ENCODE data around the gene CATSPER4.

The CATSPER4 gene

GRCh38 chr1:26187882-26188281, 2.5 kb upstream of the CATSPER4 start:
- H3K4me1 ChIP-seq (ENCODE audit: control insufficient read depth, insufficient read depth, low read length), result no peaks in the 10 kb centered on the region
- no peaks in the 10 kb centered on the region for H3K27me3 ChIP-seq (ENCODE audit: control insufficient read depth, insufficient read depth, low read length)
- no peaks in the 10 kb centered on the region for H3K9me3 ChIP-seq (ENCODE audit: control insufficient read depth, low read length)
- no peak overlapping the region for H3K4me3 ChIP-seq (ENCODE audit: low read length)
- H3K9ac ChIP-seq (ENCODE audit: low read length), result no peak overlapping the region
- no peaks in the 10 kb centered on the region for H3K36me3 ChIP-seq (ENCODE audit: control insufficient read depth, insufficient read depth, low read length)

DNA sequence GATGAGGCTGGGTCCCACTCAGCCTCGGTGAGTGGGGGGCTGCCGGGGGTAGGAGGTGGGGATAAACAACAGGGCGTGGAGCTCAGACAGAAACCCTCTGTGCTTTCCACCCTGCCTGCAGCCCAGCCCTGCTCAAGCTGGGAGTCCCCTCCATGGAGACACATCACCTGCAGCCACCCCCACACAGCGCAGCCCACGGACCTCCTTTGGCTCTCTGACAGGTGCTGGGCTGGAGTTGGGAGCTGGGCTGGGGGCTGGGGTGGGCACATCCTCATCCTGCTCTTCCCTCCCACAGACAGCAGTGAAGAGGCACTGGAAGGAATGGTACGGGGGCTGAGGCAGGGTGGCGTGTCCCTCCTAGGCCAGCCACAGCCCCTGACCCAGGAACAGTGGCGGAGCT, 1.9 kb upstream of the CATSPER4 start:
- no peaks in the 10 kb centered on the region for H3K9me3 ChIP-seq (ENCODE audit: control insufficient read depth, low read length)
- H3K4me1 ChIP-seq (ENCODE audit: control insufficient read depth, insufficient read depth, low read length), result no peaks in the 10 kb centered on the region
- no peak overlapping the region for H3K9ac ChIP-seq (ENCODE audit: low read length)
- H3K4me3 ChIP-seq (ENCODE audit: low read length), result no peak overlapping the region
- H3K36me3 ChIP-seq (ENCODE audit: control insufficient read depth, insufficient read depth, low read length), result no peaks in the 10 kb centered on the region
- H3K27me3 ChIP-seq (ENCODE audit: control insufficient read depth, insufficient read depth, low read length), result no peaks in the 10 kb centered on the region

GRCh38 chr1:26189331-26189730, 1.1 kb upstream of the CATSPER4 start:
- Histone ChIP-seq H3K4me3 (ENCODE audit: low read length) (no peak overlapping the region), H3K9me3 (ENCODE audit: control insufficient read depth, low read length) (no peaks in the 10 kb centered on the region), H3K9ac (ENCODE audit: low read length) (no peak overlapping the region), H3K4me1 (ENCODE audit: control insufficient read depth, insufficient read depth, low read length) (no peaks in the 10 kb centered on the region), H3K36me3 (ENCODE audit: control insufficient read depth, insufficient read depth, low read length) (no peaks in the 10 kb centered on the region), H3K27me3 (ENCODE audit: control insufficient read depth, insufficient read depth, low read length) (no peaks in the 10 kb centered on the region)

DNA sequence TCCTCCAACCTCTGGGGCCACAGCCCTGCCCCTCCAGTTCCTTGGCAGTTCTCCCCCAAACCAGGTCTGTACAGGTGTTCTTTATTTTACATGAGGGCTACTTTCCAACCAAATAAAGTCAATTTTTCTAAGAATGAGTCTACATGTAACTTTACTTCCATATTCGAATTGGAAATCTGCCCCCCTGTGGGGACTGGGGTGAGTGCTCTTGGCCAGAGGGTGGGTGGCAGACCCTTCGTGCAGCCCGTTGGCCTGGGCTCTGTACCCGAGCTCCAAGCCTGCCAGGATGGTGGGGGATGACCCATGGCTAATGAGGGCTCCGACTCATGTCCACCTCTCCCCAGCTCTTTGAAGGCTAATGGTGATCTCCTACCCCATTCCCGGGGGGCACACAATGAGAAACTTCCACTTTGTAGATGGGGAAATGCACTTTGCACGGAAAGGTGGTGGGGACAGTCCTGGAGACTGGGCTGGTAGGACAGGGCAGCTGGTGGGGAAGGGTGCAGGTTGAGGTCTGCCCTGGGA, 589 bp upstream of the CATSPER4 start:
- Histone ChIP-seq H3K4me3 (ENCODE audit: low read length) (no peak overlapping the region), H3K9me3 (ENCODE audit: control insufficient read depth, low read length) (no peaks in the 10 kb centered on the region), H3K9ac (ENCODE audit: low read length) (no peak overlapping the region), H3K36me3 (ENCODE audit: control insufficient read depth, insufficient read depth, low read length) (no peaks in the 10 kb centered on the region), H3K4me1 (ENCODE audit: control insufficient read depth, insufficient read depth, low read length) (no peaks in the 10 kb centered on the region), H3K27me3 (ENCODE audit: control insufficient read depth, insufficient read depth, low read length) (no peaks in the 10 kb centered on the region)

GRCh38 chr1:26191739-26192138, 1.3 kb downstream of the CATSPER4 start:
- no peaks in the 10 kb centered on the region for H3K9me3 ChIP-seq (ENCODE audit: control insufficient read depth, low read length)

DNA sequence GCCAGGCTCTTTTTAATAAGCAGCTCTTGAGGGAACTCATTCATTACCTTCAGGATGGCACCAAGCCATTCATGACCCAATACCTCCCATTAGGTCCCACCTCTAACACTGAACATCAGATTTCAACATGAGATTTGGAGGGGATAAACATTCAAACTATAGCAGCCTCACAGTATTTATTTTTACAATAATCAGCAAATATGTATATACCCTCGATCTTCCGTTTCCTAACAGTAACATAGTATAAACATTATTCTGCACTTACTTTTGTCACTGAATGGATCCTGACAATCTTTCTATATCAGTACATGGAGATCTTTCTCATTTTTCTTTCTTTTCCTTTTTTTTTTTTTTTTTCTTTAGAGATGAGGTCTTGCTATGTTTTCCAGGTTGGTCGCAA, 5.4 kb downstream of the CATSPER4 start:
- Histone ChIP-seq H3K4me3 (ENCODE audit: low read length) (no peak overlapping the region), H3K9ac (ENCODE audit: low read length) (no peak overlapping the region), H3K4me1 (ENCODE audit: control insufficient read depth, insufficient read depth, low read length) (no peaks in the 10 kb centered on the region), H3K36me3 (ENCODE audit: control insufficient read depth, insufficient read depth, low read length) (no peaks in the 10 kb centered on the region), H3K27me3 (ENCODE audit: control insufficient read depth, insufficient read depth, low read length) (no peaks in the 10 kb centered on the region), H3K9me3 (ENCODE audit: control insufficient read depth, low read length) (no peaks in the 10 kb centered on the region)

More at GRCh38 chr1:26191739-26192138, 1.3 kb downstream of the CATSPER4 start:
- no peak overlapping the region for H3K9ac ChIP-seq (ENCODE audit: low read length)
- no peaks in the 10 kb centered on the region for H3K27me3 ChIP-seq (ENCODE audit: control insufficient read depth, insufficient read depth, low read length)
- no peaks in the 10 kb centered on the region for H3K36me3 ChIP-seq (ENCODE audit: control insufficient read depth, insufficient read depth, low read length)
- H3K4me3 ChIP-seq (ENCODE audit: low read length), result no peak overlapping the region
- H3K4me1 ChIP-seq (ENCODE audit: control insufficient read depth, insufficient read depth, low read length), result no peaks in the 10 kb centered on the region

DNA sequence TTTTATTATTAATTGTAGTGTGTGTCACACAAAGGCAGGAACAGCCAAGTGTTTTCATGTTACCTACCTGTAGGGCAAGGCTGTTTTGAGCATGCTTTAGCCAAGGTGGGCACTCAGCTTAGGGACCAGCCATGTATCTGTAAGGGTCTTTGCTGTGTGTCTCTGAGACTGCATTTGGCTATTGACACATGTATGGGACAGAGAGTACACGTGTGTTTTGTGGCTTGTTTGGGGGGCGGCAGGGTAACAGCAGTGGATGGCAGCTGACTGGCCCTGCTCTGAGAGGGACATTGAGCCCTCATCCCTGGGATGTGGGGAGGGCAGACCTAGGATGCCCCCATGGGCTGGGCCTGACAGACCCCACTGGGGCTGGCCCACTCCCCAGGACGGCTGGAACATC, 6.9 kb downstream of the CATSPER4 start:
- Histone ChIP-seq H3K4me3 (ENCODE audit: low read length) (no peak overlapping the region), H3K36me3 (ENCODE audit: control insufficient read depth, insufficient read depth, low read length) (no peaks in the 10 kb centered on the region), H3K9me3 (ENCODE audit: control insufficient read depth, low read length) (no peaks in the 10 kb centered on the region), H3K27me3 (ENCODE audit: control insufficient read depth, insufficient read depth, low read length) (no peaks in the 10 kb centered on the region), H3K9ac (ENCODE audit: low read length) (no peak overlapping the region), H3K4me1 (ENCODE audit: control insufficient read depth, insufficient read depth, low read length) (no peaks in the 10 kb centered on the region)

- no peaks in the 10 kb centered on the region for H3K36me3 ChIP-seq (ENCODE audit: control insufficient read depth, insufficient read depth, low read length)
- H3K9ac ChIP-seq (ENCODE audit: low read length), result no peak overlapping the region
- H3K4me3 ChIP-seq (ENCODE audit: low read length), result no peak overlapping the region
- H3K27me3 ChIP-seq (ENCODE audit: control insufficient read depth, insufficient read depth, low read length), result peaks cover 3% of the 10 kb centered on the region
- H3K4me1 ChIP-seq (ENCODE audit: control insufficient read depth, insufficient read depth, low read length), result no peaks in the 10 kb centered on the region
- no peaks in the 10 kb centered on the region for H3K9me3 ChIP-seq (ENCODE audit: control insufficient read depth, low read length)
Observed at GRCh38 chr1:26197813-26198212, 7.4 kb downstream of the CATSPER4 start.

GRCh38 chr1:26200413-26200812, 10.0 kb downstream of the CATSPER4 start:
- no peak overlapping the region for H3K9ac ChIP-seq (ENCODE audit: low read length)
- H3K4me3 ChIP-seq (ENCODE audit: low read length), result no peak overlapping the region
- peaks cover 9% of the 10 kb centered on the region for H3K27me3 ChIP-seq (ENCODE audit: control insufficient read depth, insufficient read depth, low read length)
- H3K36me3 ChIP-seq (ENCODE audit: control insufficient read depth, insufficient read depth, low read length), result no peaks in the 10 kb centered on the region
- no peaks in the 10 kb centered on the region for H3K9me3 ChIP-seq (ENCODE audit: control insufficient read depth, low read length)
- H3K4me1 ChIP-seq (ENCODE audit: control insufficient read depth, insufficient read depth, low read length), result no peaks in the 10 kb centered on the region

DNA sequence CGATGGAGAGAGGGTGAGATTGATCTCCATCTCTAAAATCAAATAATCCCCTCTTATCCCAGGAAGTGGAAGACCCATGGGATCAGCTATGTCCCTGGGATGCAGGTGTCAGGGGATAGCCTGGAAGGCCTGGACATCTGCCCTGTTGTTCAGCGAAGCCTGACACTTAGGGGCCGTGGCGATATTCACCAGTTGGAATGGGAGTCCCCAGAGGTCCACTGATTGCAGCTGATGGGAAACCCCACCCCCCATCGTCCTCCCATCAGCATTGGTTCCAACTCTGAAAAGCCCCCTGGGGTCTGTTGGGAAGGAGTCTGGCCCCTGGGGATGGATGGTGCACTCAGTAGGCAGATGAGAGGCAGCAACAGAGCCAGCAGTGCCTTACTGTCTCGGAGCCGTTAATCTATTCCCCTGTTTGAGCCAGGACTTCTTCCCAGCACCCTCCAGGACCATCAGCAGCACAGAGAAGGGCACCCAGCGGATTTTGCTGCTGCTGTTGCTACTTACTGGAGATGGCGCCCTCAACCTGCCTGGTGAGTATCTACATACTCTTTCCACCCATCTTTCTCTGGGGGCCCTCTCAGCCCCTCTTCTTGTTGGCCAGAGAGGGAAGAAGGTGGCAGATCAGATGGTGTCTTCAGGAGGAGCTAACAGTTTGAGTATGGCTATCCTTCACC, 13.4 kb downstream of the CATSPER4 start:
- Histone ChIP-seq H3K9me3 (ENCODE audit: control insufficient read depth, low read length) (no peaks in the 10 kb centered on the region), H3K4me1 (ENCODE audit: control insufficient read depth, insufficient read depth, low read length) (no peaks in the 10 kb centered on the region), H3K9ac (ENCODE audit: low read length) (no peak overlapping the region), H3K36me3 (ENCODE audit: control insufficient read depth, insufficient read depth, low read length) (no peaks in the 10 kb centered on the region), H3K27me3 (ENCODE audit: control insufficient read depth, insufficient read depth, low read length) (peaks cover 9% of the 10 kb centered on the region), H3K4me3 (ENCODE audit: low read length) (no peak overlapping the region)

DNA sequence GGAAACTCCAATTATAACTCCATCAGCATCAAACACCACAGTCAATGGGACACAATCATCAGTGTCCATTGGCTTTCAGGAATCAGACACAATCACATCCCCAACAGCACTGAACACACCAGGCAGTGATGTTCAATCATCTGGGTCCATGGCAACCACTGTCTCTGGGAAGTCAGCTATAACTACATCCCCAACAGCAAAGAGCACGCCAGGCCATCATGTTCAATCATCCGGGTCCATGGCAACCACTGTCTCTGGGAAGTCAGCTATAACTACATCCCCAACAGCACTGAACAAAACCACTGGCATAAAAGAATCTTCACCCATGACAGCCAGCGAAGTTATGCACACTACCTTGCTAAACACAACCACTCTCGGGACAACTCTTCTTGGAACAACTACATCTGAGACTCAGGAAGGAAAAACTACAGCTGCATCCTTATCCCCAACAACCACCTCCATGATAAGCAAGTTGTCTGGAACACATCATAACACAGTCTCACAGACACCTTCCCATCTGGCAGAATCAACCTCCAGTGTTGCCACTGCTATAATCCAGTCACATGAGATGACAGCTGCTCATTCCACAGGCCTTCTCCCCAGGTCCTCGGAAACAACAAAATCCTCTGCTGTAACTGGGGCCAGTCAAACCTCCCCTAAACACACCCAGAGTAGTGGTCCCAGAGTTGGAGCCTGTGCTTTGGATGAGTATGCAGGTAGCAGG, 19.9 kb downstream of the CATSPER4 start:
- Histone ChIP-seq H3K36me3 (ENCODE audit: control insufficient read depth, insufficient read depth, low read length) (no peaks in the 10 kb centered on the region), H3K4me1 (ENCODE audit: control insufficient read depth, insufficient read depth, low read length) (no peaks in the 10 kb centered on the region), H3K9ac (ENCODE audit: low read length) (no peak overlapping the region), H3K27me3 (ENCODE audit: control insufficient read depth, insufficient read depth, low read length) (no peaks in the 10 kb centered on the region), H3K4me3 (ENCODE audit: low read length) (no peak overlapping the region), H3K9me3 (ENCODE audit: control insufficient read depth, low read length) (no peaks in the 10 kb centered on the region)

DNA sequence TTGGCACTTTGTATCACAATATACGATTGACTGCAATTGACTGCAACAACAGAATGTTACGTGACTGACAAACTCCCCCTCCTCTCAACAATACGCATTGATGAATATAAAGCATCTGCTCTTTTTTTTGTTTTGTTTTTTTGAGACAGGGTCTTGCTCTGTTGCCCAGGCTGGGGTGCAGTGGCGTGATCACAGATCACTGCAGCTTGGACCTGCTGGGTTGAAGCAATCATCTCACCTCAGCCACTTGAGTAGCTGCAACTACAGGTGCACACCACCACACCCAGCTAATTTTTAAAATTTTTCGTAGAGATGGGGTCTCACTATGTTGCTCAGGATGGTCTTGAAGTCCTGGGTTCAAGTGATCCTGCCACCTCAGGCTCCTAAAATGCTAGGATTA, 22.3 kb downstream of the CATSPER4 start:
- H3K36me3 ChIP-seq (ENCODE audit: control insufficient read depth, insufficient read depth, low read length), result no peaks in the 10 kb centered on the region
- no peaks in the 10 kb centered on the region for H3K4me1 ChIP-seq (ENCODE audit: control insufficient read depth, insufficient read depth, low read length)
- H3K9me3 ChIP-seq (ENCODE audit: control insufficient read depth, low read length), result no peaks in the 10 kb centered on the region
- no peak overlapping the region for H3K9ac ChIP-seq (ENCODE audit: low read length)
- H3K27me3 ChIP-seq (ENCODE audit: control insufficient read depth, insufficient read depth, low read length), result no peaks in the 10 kb centered on the region
- no peak overlapping the region for H3K4me3 ChIP-seq (ENCODE audit: low read length)
